Tibial nerve (tissue), 4 donors: ENCODE measurements around the gene PROSER2. TPM values are rescaled to one million over a fixed set of nuclear protein-coding genes. Genes with fewer than 3 reads are reported as not detected.
"Not testable (repeated sequence)": the region's sequence is repeated elsewhere in the genome, so short reads cannot be mapped to it uniquely, and the experiment has no call there.

ENCODE experiments used
- DNase-seq, 2 donors: peaks; one replicate each; pipeline ENCODE4 v3.0.0-alpha.2; 2019; ENCODE audit warnings: low spot score in 2 of 2
- H3K27ac ChIP-seq, 4 donors: fragments of 200-600 bp; sonication (generic) in 3 of 4; one replicate each; pipeline ENCODE4 v1.5.1; 2017 to 2019; ENCODE audit warnings: mild to moderate bottlenecking in 1 of 4
- H3K27me3 ChIP-seq, 2 donors: fragments of 200-600 bp; sonication (generic) in 1 of 2; one replicate each; pipeline versions ENCODE4 v1.5.1 to v1.6.0; 2017 to 2019
- H3K36me3 ChIP-seq, 3 donors: fragments of 200-600 bp; sonication (generic); one replicate each; pipeline ENCODE4 v1.5.1; 2018 to 2019
- H3K4me1 ChIP-seq, 4 donors: fragments of 200-600 bp; sonication (generic) in 3 of 4; one replicate each; pipeline ENCODE4 v1.5.1; 2017 to 2019
- H3K4me3 ChIP-seq, 4 donors: fragments of 200-600 bp; sonication (generic) in 3 of 4; one replicate each; pipeline ENCODE4 v1.5.1; 2017 to 2019; ENCODE audit warnings: mild to moderate bottlenecking in 1 of 4, moderate library complexity in 1 of 4
- H3K9me3 ChIP-seq, 4 donors: fragments of 200-600 bp; sonication (generic) in 3 of 4; one replicate each; pipeline ENCODE4 v1.5.1; 2017 to 2019
- EP300 ChIP-seq, 2 donors: sonication (generic); formaldehyde crosslinking; IDR thresholded peaks; one replicate each; pipeline ENCODE4 v1.6.1; 2017; ENCODE audit warnings: antibody characterized with exemption in 2 of 2, mild to moderate bottlenecking in 1 of 2
- POLR2A ChIP-seq, 2 donors: fragments of 450-650 bp; IDR thresholded peaks; one replicate each; pipeline ENCODE4 v1.6.1; 2017; ENCODE audit warnings: antibody characterized with exemption in 2 of 2, mild to moderate bottlenecking in 2 of 2, moderate library complexity in 2 of 2
- whole genome bisulfite sequencing, 2 donors: methylation state at CpG; one replicate each; pipeline ENCODE4 v1.1.5; 2018; 5-methylcytosine and 5-hydroxymethylcytosine counted together
- total RNA-seq, 4 donors: library from RNA; depleted of rRNA; stranded (reverse); fragments of >200 nt; gene quantifications; one replicate each; pipeline ENCODE4 v1.1.0, GENCODE V29; 2016
- TF ChIP-seq, protein P1 (sequence below), 5 experiments: fragments of 200-600 bp in 3 of 5; fragments of 450-650 bp in 2 of 5; sonication (generic) in 3 of 5; IDR thresholded peaks; one replicate each; pipeline ENCODE4 v1.5.1; 2016 to 2019; ENCODE audit warnings: antibody characterized with exemption in 5 of 5, mild to moderate bottlenecking in 3 of 5, moderate library complexity in 2 of 5

Gene PROSER2
- total RNA-seq, 4 donors from 2014 or later: 71.1 to 98.4 (median 75.6) TPM

DNA sequence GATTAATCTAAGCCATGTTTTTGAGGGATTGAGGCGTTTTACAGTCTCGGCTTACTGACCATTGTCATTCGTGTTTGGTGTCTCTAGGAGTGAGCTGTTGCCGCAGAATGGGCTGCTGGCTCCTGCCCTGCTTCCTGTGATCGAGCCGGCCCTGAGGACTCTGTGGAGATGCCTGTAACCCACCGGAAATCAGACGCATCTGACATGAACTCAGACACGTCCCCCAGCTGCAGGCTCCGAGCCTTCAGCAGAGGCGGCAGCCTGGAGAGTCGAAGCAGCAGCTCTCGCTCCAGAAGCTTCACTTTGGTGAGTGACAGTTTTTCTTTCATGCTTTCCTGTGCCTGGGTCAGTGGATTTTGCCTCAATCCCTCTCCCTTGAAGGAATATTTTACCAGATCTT is 28.8 kb downstream of the PROSER2 start:
- Histone ChIP-seq H3K27me3 (no peaks in the 10 kb centered on the region), H3K4me1 (no peaks in the 10 kb centered on the region), H3K9me3 (no peaks in the 10 kb centered on the region), H3K4me3 (no peak overlapping the region), H3K36me3 (peaks cover 0 to 70% (median 0%) of the 10 kb centered on the region in 3 donors), H3K27ac (no peak overlapping the region)
- DNase-seq: no peak
- TF ChIP-seq, protein P1, sequence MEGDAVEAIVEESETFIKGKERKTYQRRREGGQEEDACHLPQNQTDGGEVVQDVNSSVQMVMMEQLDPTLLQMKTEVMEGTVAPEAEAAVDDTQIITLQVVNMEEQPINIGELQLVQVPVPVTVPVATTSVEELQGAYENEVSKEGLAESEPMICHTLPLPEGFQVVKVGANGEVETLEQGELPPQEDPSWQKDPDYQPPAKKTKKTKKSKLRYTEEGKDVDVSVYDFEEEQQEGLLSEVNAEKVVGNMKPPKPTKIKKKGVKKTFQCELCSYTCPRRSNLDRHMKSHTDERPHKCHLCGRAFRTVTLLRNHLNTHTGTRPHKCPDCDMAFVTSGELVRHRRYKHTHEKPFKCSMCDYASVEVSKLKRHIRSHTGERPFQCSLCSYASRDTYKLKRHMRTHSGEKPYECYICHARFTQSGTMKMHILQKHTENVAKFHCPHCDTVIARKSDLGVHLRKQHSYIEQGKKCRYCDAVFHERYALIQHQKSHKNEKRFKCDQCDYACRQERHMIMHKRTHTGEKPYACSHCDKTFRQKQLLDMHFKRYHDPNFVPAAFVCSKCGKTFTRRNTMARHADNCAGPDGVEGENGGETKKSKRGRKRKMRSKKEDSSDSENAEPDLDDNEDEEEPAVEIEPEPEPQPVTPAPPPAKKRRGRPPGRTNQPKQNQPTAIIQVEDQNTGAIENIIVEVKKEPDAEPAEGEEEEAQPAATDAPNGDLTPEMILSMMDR (IDR thresholded peaks at IDR 0.05): no peak
- TF ChIP-seq POLR2A (IDR thresholded peaks at IDR 0.05) (no peak), EP300 (IDR thresholded peaks at IDR 0.05) (no peak)
- WGBS, 2 donors: 83 to 85% methylated on average over 13 of the region's 13 CpGs

DNA sequence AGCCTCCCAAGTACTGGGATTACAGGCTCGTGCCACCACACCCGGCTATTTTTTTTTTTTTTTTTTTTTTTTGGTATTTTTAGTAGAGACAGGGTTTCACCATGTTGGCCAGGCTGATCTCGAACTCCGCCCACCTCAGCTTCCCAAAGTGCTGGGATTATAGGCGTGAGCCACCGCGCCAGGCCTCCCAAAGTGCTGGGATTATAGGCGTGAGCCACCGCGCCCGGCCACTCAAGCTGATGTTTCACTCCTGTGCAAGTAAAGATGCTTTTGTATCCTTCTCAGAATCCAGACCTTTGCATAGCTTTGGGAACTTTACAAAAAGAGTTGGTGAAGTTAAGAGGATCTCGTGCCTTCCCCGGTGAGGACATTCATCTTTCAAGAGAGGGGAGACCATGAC is 29.5 kb downstream of the PROSER2 start:
- H3K4me3 ChIP-seq, H3K27ac ChIP-seq, H3K27me3 ChIP-seq, DNase-seq, H3K9me3 ChIP-seq, H3K4me1 ChIP-seq: not testable (repeated sequence)
- WGBS, 2 donors: 97 to 99% methylated on average over 13 of the region's 13 CpGs
- H3K36me3 ChIP-seq: peaks cover 0 to 76% (median 0%) of the 10 kb centered on the region in 3 donors

DNA sequence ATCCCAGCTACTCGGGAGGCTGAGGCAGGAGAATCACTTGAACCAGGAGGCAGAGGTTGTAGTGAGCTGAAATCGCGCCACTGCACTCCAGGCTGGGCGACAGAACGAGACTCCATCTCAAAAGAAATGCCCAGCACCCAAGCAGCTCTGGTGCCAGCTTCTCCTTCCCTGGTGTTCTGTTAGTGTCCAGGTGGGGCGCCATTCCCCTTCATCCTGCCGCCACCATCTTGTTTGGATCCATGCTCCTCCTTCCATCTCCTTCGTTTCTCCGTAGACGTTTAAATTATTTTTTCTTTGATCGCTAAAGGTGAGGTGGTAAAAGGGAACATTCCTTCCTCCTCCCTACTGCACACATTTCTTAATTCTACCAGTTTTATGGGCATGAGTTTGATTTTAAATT is 30.3 kb downstream of the PROSER2 start:
- DNase-seq: no peak
- TF ChIP-seq POLR2A (IDR thresholded peaks at IDR 0.05) (no peak), EP300 (IDR thresholded peaks at IDR 0.05) (no peak)
- TF ChIP-seq, protein P1 (IDR thresholded peaks at IDR 0.05): no peak
- H3K27me3 ChIP-seq: no peaks in the 10 kb centered on the region
- H3K27ac ChIP-seq: no peak overlapping the region
- no peak overlapping the region for H3K4me3 ChIP-seq
- H3K9me3 ChIP-seq: no peaks in the 10 kb centered on the region
- H3K4me1 ChIP-seq: no peaks in the 10 kb centered on the region
- H3K36me3 ChIP-seq: peaks cover 0 to 84% (median 0%) of the 10 kb centered on the region in 3 donors
- WGBS, 2 donors: 93 to 96% methylated on average over 11 of the region's 11 CpGs

DNA sequence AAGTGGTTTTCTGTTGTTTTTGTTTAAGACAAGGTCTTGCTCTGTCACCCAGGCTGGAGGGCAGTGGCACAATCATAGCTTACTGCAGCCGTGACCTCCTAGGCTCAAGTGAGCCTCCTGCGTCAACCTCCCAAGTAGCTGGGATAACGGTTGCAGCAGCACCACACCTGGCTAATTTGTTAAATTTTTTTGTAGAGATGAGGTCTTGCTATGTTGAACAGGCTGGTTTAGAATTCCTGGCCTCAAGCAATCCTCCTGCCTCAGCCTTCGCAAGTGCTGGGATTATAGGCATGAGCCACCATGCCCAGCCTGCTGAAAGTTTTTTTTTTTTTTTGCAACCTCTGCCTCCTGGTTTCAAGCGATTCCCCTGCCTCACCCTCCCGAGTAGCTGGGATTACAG is 31.1 kb downstream of the PROSER2 start:
- H3K27me3 ChIP-seq: no peaks in the 10 kb centered on the region
- H3K27ac ChIP-seq: no peak overlapping the region
- 88 to 94% methylated on average over 6 of the region's 6 CpGs for WGBS, 2 donors
- TF ChIP-seq, protein P1 (IDR thresholded peaks at IDR 0.05): no peak
- TF ChIP-seq POLR2A (IDR thresholded peaks at IDR 0.05) (no peak), EP300 (IDR thresholded peaks at IDR 0.05) (no peak)
- no peak overlapping the region for H3K4me3 ChIP-seq
- no peaks in the 10 kb centered on the region for H3K4me1 ChIP-seq
- no peaks in the 10 kb centered on the region for H3K9me3 ChIP-seq
- DNase-seq: no peak
- H3K36me3 ChIP-seq: peaks cover 0 to 80% (median 0%) of the 10 kb centered on the region in 3 donors

DNA sequence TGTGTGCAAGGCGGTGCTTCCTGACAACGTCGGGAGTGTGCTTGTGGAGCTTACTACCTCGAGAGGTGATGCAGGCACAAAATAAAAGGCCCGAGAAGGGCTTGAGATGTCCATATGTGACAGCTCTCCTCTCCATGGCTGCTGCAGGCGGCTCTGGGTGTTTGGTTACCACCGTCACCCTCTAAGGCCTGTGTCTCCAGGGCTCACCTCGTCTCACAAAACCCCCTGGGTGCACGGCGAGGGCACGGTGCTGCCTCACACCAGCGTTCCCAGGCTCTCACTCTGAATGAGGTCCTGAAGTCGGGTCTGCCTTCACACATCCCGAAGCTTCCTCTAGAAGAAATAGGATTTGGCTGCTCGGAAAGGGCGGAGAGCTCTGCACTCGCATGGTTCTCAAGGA is 32.9 kb downstream of the PROSER2 start:
- 87 to 89% methylated on average over 17 of the region's 17 CpGs for WGBS, 2 donors
- no peak overlapping the region for H3K4me3 ChIP-seq
- H3K9me3 ChIP-seq: no peaks in the 10 kb centered on the region
- H3K27me3 ChIP-seq: no peaks in the 10 kb centered on the region
- TF ChIP-seq, protein P1 (IDR thresholded peaks at IDR 0.05): no peak
- TF ChIP-seq EP300 (IDR thresholded peaks at IDR 0.05): no peak
- no peak for TF ChIP-seq POLR2A (IDR thresholded peaks at IDR 0.05)
- peaks cover 0 to 82% (median 0%) of the 10 kb centered on the region in 3 donors for H3K36me3 ChIP-seq
- no peak overlapping the region for H3K27ac ChIP-seq
- no peak for DNase-seq
- H3K4me1 ChIP-seq: no peaks in the 10 kb centered on the region

DNA sequence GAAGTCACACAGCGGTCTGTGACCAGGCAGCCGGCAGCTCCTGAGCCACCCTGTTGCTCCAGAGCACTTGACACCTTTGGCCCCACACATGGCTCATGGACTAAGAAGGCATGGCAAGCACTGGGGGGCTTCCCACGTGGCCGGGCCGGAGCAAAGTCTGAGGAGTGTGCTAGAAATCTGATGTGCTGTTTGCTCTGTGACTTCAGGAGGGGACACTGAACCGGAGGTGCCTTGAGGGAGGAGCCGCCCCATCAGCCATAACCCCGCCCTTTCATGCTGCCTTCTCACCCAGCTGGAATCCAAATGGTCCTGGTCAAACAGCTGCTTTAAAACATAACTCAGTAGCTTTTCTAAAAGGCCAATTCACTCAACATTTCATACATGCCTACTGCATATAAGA is 33.5 kb downstream of the PROSER2 start:
- WGBS, 2 donors: 87 to 90% methylated on average over 8 of the region's 8 CpGs
- H3K36me3 ChIP-seq: peaks cover 0 to 82% (median 0%) of the 10 kb centered on the region in 3 donors

More for the DNA sequence above, 33.5 kb downstream of the PROSER2 start:
- H3K4me1 ChIP-seq: no peaks in the 10 kb centered on the region
- DNase-seq: no peak
- no peak overlapping the region for H3K4me3 ChIP-seq
- H3K9me3 ChIP-seq: no peaks in the 10 kb centered on the region
- TF ChIP-seq EP300 (IDR thresholded peaks at IDR 0.05): no peak
- H3K27ac ChIP-seq: no peak overlapping the region
- H3K27me3 ChIP-seq: no peaks in the 10 kb centered on the region
